Muscle of back (tissue), 13 donors: ENCODE measurements around the gene LRRC49. TPM values are rescaled to one million over a fixed set of nuclear protein-coding genes. Genes with fewer than 3 reads are reported as not detected.
"Not testable (repeated sequence)": the region's sequence is repeated elsewhere in the genome, so short reads cannot be mapped to it uniquely, and the experiment has no call there.

ENCODE experiments used
- DNase-seq, 3 donors: peaks; one replicate each; pipeline versions ENCODE4 v3.0.0 to v3.0.0-alpha.2; 2013
- long read RNA-seq, 9 donors: transcript quantifications; one replicate each; lab custom pipeline, GENCODE V29; 2026
- polyA plus RNA-seq, 10 donors: library from polyadenylated mRNA; unstranded; fragments of 120-200 nt; gene quantifications; one replicate each; pipeline ENCODE4 v1.2.1, GENCODE V29; 2013; ENCODE audit not compliant: insufficient read length in 10 of 10

The LRRC49 gene
- 1 to 10 TPM; 4.8 to 9.3 (median 7.2) TPM for polyA plus RNA-seq
- long read RNA-seq, donor 1: 0 reads
- long read RNA-seq, donor 2, partial matches to known transcripts: 0 of 7 reads
- long read RNA-seq, donor 2, other reads (novel, unspliced or antisense): 7 of 7 reads
- long read RNA-seq, donor 3: 0 reads
- long read RNA-seq, donor 4: 0 reads
- long read RNA-seq, donor 5, partial matches to known transcripts: 0 of 1 reads
- long read RNA-seq, donor 5, other reads (novel, unspliced or antisense): 0 of 1 reads
- long read RNA-seq, donor 6, partial matches to known transcripts: 13 of 15 reads
- long read RNA-seq, donor 6, other reads (novel, unspliced or antisense): 0 of 15 reads
- long read RNA-seq, donor 7, full-length matches to known transcripts: 1 of 1 reads
- long read RNA-seq, donor 7, partial matches to known transcripts: 0 of 1 reads
- long read RNA-seq, donor 7, other reads (novel, unspliced or antisense): 0 of 1 reads
- long read RNA-seq, donor 8: 0 reads
- long read RNA-seq, donor 9: 0 reads

- DNase-seq: peak; percentile 94 to 98 (median 96)
Observed at GRCh38 chr15:70892002-70892911, at the start of gene LRRC49, which contains the start of gene THAP10. Gene LRRC49 (plus strand): TSS chr15:70892826. CDS start chr15:70892895, 69 bp downstream. Gene THAP10 (minus strand): TSS chr15:70892433. CDS start chr15:70892272, 161 bp downstream.

- no peak for DNase-seq
Observed at GRCh38 chr15:70845602-70846360, 46.8 kb upstream of the LRRC49 start.

GRCh38 chr15:70851889-70852288 is 40.7 kb upstream of the LRRC49 start:
- no peak for DNase-seq

GRCh38 chr15:70852501-70853317 is 39.9 kb upstream of the LRRC49 start:
- peak in 1 of 3 donors; percentile 42 for DNase-seq

GRCh38 chr15:70853318-70853972 is 39.2 kb upstream of the LRRC49 start:
- DNase-seq: peak in 2 of 3 donors; percentile 61 to 89

- peak in 2 of 3 donors; percentile 61 to 90 for DNase-seq
Observed at GRCh38 chr15:70853973-70854665, 38.5 kb upstream of the LRRC49 start, which contains the start of gene LARP6. Gene LARP6 (minus strand): TSS chr15:70854157. CDS start chr15:70854088, 69 bp downstream.

- DNase-seq: no peak
Observed at GRCh38 chr15:70854666-70854976, 38.0 kb upstream of the LRRC49 start.

- DNase-seq: peak in 1 of 3 donors; percentile 47
Observed at GRCh38 chr15:70855764-70856163, 36.9 kb upstream of the LRRC49 start.

GRCh38 chr15:70856177-70856883 is 36.3 kb upstream of the LRRC49 start:
- DNase-seq: no peak

GRCh38 chr15:70856884-70857561 is 35.6 kb upstream of the LRRC49 start:
- DNase-seq: peak; percentile 93 to 98 (median 96)

- peak in 1 of 3 donors; percentile 69 for DNase-seq
Observed at GRCh38 chr15:70857562-70858285, 34.9 kb upstream of the LRRC49 start.

GRCh38 chr15:70858614-70859321 is 33.9 kb upstream of the LRRC49 start:
- not testable (repeated sequence) for DNase-seq

GRCh38 chr15:70859322-70859908 is 33.2 kb upstream of the LRRC49 start:
- DNase-seq: no peak

GRCh38 chr15:70859998-70860397 is 32.6 kb upstream of the LRRC49 start:
- no peak for DNase-seq

GRCh38 chr15:70863450-70864218 is 29.0 kb upstream of the LRRC49 start:
- DNase-seq: no peak
